ENCODE results near the gene MLLT10. TPM values are rescaled to one million over a fixed set of nuclear protein-coding genes. Genes with fewer than 3 reads are reported as not detected.
"Not testable (repeated sequence)": the region's sequence is repeated elsewhere in the genome, so short reads cannot be mapped to it uniquely, and the experiment has no call there.

Gene MLLT10
- total RNA-seq, 2 experiments from 2014 or later, result 43.0 to 49.9 TPM

DNA sequence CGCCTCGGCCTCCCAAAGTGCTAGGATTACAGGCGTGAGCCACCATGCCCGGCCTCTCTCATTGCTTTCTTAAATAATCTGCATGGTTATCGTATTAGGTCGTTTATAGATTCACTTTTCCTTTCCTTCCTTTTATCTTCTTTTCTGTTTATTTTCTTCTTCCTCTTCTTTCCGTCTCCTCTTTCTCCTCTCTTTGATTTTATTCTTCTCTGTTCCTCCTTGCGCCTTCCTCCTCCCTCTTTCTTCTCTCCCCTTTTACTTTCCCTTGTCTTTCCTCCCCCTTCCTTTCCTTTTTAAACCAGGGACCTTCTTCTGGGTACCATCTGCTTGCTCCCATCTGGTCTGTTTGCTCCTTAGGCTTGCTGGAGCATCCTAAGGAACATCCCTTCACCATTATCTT is 18.6 kb downstream of the MLLT10 start:
- Mint-ChIP-seq H3K4me1 (peaks cover 9% of the 10 kb centered on the region), H3K4me3 (no peak overlapping the region), H3K27me3 (no peaks in the 10 kb centered on the region), H3K27ac (no peak overlapping the region), H3K36me3 (ENCODE audit: low read depth) (peaks cover 62% of the 10 kb centered on the region), H3K9me3 (no peaks in the 10 kb centered on the region)
- ChIA-PET POLR2A (no interaction called here), CTCF (no interaction called here)
- no peak for DNase-seq

DNA sequence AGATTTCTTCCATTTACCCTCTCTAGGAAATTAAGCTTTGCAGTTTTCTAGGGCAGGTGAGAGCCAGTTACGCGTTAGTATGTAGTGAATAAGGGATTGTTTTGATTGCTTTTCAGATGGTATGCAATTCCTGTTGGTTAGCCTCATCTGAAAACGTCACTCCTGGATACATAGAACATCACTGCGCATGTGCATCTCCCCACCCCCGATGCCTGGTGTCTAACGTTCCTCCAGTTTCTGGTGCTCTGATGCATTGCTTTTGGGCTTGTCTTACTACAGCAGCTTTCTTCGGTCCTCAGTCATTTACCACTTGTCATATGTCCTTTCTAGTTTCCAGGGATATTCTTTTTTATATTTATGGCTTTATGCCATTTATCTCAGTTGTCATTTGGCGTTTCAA is 22.5 kb downstream of the MLLT10 start:
- POLR2A ChIA-PET, result no interaction called here
- no peaks in the 10 kb centered on the region for H3K9me3 Mint-ChIP-seq
- H3K4me1 Mint-ChIP-seq, result peaks cover 5% of the 10 kb centered on the region
- CTCF ChIA-PET, result no interaction called here
- no peak overlapping the region for H3K4me3 Mint-ChIP-seq
- H3K27ac Mint-ChIP-seq, result no peak overlapping the region
- no peaks in the 10 kb centered on the region for H3K27me3 Mint-ChIP-seq
- H3K36me3 Mint-ChIP-seq (ENCODE audit: low read depth), result peaks cover 61% of the 10 kb centered on the region
- no peak for DNase-seq

DNA sequence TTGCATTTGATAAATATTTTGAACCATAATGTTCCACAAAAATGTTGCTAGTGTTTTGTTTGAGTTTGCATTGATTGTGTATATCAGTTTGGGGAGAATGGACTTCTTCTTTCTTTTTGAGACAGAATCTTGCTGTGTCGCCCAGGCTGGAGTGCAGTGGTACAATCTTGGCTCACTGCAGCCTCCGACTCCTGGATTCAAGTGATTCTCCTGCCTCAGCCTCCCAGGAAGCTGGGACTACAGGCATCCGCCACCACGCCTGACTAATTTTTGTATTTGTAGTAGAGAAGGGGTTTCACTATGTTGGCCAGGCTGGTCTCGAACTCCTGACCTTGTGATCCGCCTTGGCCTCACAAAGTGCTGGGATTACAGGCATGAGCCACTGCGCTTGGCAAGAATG is 25.0 kb downstream of the MLLT10 start:
- H3K27me3 Mint-ChIP-seq, CTCF ChIA-PET, H3K9me3 Mint-ChIP-seq, H3K4me1 Mint-ChIP-seq, DNase-seq, POLR2A ChIA-PET, H3K27ac Mint-ChIP-seq, H3K4me3 Mint-ChIP-seq: not testable (repeated sequence)
- H3K36me3 Mint-ChIP-seq (ENCODE audit: low read depth), result peaks cover 52% of the 10 kb centered on the region

DNA sequence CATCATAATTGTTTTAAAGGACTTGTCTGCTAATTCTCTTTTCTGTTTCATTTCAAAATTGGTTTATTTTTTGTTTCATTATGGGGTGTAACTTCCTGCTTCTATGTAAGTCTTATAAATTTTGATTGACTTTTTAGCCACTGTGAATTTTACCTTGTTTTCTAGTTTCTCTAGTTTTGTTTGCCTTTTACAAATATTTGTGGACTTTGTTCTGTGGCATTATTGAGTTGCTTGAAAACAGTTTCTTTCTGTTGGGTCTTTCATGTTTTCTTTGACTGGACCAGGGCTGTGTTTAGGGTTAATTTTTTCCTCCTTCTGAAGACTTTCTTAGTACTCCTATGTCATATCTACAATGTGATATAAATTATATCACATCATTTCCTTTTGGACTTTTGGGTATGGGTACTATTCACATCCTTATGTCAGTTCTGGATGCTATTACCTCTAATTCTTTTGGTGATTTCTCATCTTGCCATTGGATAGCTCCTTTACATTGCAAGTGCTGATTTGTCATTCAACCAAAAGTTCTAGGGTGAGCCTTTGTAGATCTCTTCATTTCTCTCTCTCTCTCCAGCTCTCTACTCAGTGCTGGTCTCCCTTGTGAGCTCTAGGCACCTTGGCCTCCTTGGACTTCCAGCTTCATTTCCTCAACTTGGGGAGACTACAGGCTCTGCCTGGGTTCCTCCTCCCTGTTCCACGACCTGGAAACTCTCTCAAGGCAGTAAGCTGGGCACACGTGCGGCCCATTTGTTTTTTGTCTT is 36.9 kb downstream of the MLLT10 start:
- no peaks in the 10 kb centered on the region for H3K9me3 Mint-ChIP-seq
- H3K4me3 Mint-ChIP-seq, result no peak overlapping the region
- H3K27me3 Mint-ChIP-seq, result no peaks in the 10 kb centered on the region
- H3K36me3 Mint-ChIP-seq (ENCODE audit: low read depth), result peaks cover 56% of the 10 kb centered on the region
- ChIA-PET CTCF (no interaction called here), POLR2A (no interaction called here)
- no peak overlapping the region for H3K27ac Mint-ChIP-seq
- no peak for DNase-seq
- peaks cover 31% of the 10 kb centered on the region for H3K4me1 Mint-ChIP-seq

DNA sequence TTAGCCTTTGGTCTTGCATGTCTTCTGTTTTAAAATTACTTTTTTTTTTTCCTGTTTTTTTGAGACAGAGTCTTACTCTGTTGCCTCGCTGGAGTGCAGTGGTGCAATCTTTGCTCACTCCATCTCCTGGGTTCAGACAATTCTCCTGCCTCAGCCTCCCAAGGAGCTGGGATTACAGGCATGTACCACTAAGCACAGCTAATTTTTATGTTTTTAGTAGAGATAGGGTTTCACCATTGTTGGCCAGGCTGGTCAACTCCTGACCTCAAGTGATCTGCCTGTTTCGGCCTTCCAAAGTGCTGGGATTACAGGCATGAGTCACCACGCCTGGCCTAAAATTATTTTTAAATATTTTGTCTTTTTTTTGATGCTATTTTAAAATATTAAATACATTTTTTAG is 38.5 kb downstream of the MLLT10 start:
- no peak overlapping the region for H3K4me3 Mint-ChIP-seq
- POLR2A ChIA-PET, result no interaction called here

DNA sequence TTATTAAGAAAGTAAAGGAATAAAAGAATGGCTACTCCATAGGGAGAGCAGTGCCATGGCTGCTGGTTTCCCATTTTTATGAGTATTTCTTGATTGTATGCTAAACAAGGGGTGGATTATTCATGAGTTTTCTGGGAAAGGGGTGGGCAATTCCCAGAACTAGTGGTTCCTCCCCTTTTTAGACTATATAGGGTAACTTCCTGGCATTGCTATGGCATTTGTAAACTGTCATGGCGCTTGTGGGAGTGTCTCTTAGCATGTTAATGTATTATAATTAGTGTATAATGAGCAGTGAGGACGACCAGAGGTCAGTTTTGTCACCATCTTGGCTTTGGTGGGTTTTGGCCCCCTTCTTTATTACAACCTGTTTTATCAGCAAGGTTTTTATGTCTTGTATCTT is 40.5 kb downstream of the MLLT10 start:
- CTCF ChIA-PET, H3K27me3 Mint-ChIP-seq, DNase-seq, H3K9me3 Mint-ChIP-seq, POLR2A ChIA-PET, H3K27ac Mint-ChIP-seq, H3K4me3 Mint-ChIP-seq: not testable (repeated sequence)
- Mint-ChIP-seq H3K4me1 (peaks cover 28% of the 10 kb centered on the region), H3K36me3 (ENCODE audit: low read depth) (peaks cover 46% of the 10 kb centered on the region)

More for the DNA sequence above, 38.5 kb downstream of the MLLT10 start:
- CTCF ChIA-PET, result no interaction called here
- Mint-ChIP-seq H3K27ac (no peak overlapping the region), H3K27me3 (no peaks in the 10 kb centered on the region), H3K36me3 (ENCODE audit: low read depth) (peaks cover 51% of the 10 kb centered on the region), H3K4me1 (peaks cover 25% of the 10 kb centered on the region), H3K9me3 (no peaks in the 10 kb centered on the region)
- no peak for DNase-seq

DNA sequence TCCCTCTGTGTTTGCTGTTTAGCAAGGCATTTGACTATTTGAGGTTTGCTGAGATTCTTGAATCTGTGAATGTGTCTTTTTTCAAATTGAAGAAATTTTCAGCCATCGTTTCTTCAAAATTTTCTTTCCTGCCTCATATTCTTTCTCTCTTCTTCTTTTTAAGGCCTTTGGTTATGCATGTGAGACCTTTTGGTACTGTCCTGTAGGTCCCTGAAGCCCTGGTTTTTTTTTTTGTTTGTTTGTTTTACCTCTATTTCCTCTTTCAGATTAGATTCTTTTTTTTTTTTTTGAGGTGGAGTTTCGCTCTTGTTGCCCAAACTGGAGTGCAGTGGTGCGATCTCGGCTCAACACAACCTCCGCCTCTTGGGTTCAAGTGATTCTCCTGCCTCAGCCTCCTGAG is 45.3 kb downstream of the MLLT10 start:
- Mint-ChIP-seq H3K27ac (no peak overlapping the region), H3K27me3 (no peaks in the 10 kb centered on the region), H3K4me3 (no peak overlapping the region), H3K9me3 (peaks cover 6% of the 10 kb centered on the region), H3K36me3 (ENCODE audit: low read depth) (peaks cover 38% of the 10 kb centered on the region), H3K4me1 (peaks cover 19% of the 10 kb centered on the region)
- POLR2A ChIA-PET, result no interaction called here
- DNase-seq, result no peak
- CTCF ChIA-PET, result no interaction called here

DNA sequence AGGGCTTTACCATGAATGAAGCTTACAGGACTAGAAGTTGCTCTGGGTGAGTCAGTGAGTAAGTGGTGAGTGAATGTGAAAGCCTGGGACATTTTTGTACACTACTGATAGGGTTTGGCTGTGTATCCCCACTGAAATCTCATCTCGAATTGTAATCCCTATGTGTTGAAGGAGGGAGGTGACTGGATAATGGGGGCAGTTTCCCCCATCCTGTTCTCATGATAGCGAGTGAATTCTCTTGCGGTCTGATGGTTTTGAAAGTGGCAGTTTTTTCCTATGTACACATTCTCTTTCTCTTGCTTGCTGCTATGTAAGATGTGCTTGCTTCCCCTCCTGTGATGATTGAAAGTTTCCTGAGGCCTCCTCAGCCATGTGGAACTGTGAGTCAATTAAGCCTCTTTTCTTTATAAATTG is 47.4 kb downstream of the MLLT10 start:
- POLR2A ChIA-PET, H3K9me3 Mint-ChIP-seq, CTCF ChIA-PET, H3K4me3 Mint-ChIP-seq, H3K27me3 Mint-ChIP-seq, DNase-seq: not testable (repeated sequence)
- Mint-ChIP-seq H3K4me1 (peaks cover 24% of the 10 kb centered on the region), H3K27ac (peak overlapping the region; percentile 22), H3K36me3 (ENCODE audit: low read depth) (peaks cover 38% of the 10 kb centered on the region)

DNA sequence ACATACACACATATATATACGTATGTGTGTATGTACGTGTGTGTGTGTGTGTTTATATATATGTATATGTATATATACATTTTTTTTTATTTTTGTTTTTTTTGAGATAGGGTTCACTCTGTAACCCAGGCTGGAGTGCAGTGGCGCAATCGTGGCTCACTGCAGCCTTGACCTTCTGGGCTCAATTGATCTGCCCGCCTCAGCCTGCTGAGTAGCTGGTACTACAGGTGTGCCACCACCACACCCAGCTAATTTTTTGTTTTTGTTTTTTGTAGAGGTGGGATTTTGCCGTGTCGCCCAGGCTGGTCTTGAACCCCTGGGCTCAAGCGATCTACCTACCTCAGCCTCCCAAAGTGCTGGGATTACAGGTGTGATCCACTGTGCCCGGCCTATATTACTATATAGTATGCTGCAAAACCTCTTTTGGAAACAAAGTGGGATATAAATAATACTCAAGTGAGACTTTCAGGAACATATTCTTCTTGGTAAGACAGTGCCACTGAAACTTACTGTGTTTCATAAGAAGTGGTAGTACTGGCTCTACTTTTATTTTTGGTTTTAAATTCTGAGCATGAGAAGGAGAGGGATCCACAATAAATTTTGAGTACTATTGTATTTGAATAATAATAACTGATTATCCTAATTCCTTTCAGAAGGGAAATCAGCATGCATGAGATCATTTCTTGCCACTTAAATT is 51.0 kb downstream of the MLLT10 start:
- Mint-ChIP-seq H3K9me3 (peaks cover 6% of the 10 kb centered on the region), H3K4me3 (no peak overlapping the region), H3K36me3 (ENCODE audit: low read depth) (peaks cover 61% of the 10 kb centered on the region), H3K27ac (no peak overlapping the region), H3K27me3 (no peaks in the 10 kb centered on the region), H3K4me1 (peaks cover 45% of the 10 kb centered on the region)
- POLR2A ChIA-PET, result no interaction called here
- CTCF ChIA-PET, result no interaction called here
- DNase-seq, result no peak

DNA sequence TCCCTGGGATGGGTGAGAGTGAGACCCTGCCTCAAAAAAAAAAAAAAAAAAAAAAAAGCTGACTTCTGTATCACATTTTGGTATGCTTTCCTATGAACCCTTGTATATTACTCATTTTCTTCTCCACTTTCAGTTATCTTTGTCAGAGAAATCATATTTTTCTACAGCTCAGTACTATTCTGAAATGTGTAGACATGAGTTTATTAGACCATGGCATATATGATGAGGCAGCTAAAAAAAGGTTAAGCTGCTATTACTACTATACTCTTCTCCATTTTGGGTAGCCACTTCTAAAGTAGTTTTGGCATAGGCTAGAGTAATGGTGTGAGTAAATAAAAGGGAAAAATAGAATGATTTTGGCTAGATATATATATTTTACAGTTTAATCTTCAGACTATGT is 53.4 kb downstream of the MLLT10 start:
- H3K27me3 Mint-ChIP-seq, result no peaks in the 10 kb centered on the region
- CTCF ChIA-PET, result interaction anchor here (0.6 to 0.9 kb wide), 3 partner anchors 37 to 162 kb away, joined by 3 to 5 read pairs (median 3); no protein-coding TSS in a partner anchor
- DNase-seq, result no peak

DNA sequence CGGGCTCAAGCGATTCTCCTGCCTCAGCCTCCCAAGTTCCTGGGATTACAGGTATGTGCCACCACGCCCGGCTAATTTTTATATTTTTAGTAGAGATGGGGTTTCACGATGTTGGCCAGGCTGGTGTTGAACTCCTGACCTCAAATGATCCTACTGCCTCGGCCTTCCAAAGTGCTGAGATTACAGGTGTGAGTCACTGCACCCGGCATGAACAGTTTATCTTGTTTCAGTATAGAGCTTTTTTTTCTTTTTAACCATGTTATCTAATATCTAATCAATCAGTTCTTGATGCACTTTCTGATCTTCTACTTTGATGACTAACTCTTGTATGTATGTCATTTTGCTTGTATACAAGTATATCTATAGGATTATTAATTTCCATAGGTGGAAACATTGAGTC is 54.1 kb downstream of the MLLT10 start:
- H3K9me3 Mint-ChIP-seq, H3K27me3 Mint-ChIP-seq, DNase-seq, H3K4me3 Mint-ChIP-seq, H3K27ac Mint-ChIP-seq, POLR2A ChIA-PET: not testable (repeated sequence)
- CTCF ChIA-PET, result interaction anchor here (0.9 kb wide), 1 partner anchor 162 kb away, joined by 3 read pairs; no protein-coding TSS in a partner anchor
- Mint-ChIP-seq H3K36me3 (ENCODE audit: low read depth) (peaks cover 68% of the 10 kb centered on the region), H3K4me1 (peaks cover 40% of the 10 kb centered on the region)

More for the DNA sequence above, 53.4 kb downstream of the MLLT10 start:
- Mint-ChIP-seq H3K4me3 (no peak overlapping the region), H3K36me3 (ENCODE audit: low read depth) (peaks cover 67% of the 10 kb centered on the region), H3K27ac (no peak overlapping the region), H3K4me1 (peaks cover 39% of the 10 kb centered on the region), H3K9me3 (peaks cover 6% of the 10 kb centered on the region)
- POLR2A ChIA-PET, result no interaction called here

DNA sequence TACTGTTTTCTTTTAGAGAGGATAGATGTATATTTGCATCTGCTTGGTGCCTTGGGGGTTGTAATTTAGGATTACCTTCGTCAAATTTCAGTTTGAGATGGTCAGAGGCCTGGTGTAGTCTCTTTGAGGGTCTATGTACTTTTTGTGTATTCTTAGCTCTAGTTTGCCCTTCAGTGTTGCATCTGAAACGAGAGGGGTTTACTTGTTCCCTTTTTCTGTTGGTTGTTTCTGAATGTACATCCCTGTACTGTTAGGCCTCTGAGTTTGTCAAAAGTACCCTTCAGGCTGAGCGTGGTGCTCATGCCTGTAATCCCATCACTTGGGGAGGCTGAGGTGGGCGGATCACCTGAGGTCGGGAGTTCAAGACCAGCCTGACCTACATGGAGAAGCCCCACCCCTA is 60.0 kb downstream of the MLLT10 start:
- H3K27me3 Mint-ChIP-seq, result no peaks in the 10 kb centered on the region
- ChIA-PET POLR2A (no interaction called here), CTCF (no interaction called here)
- H3K4me1 Mint-ChIP-seq, result peaks cover 17% of the 10 kb centered on the region
- H3K36me3 Mint-ChIP-seq (ENCODE audit: low read depth), result peaks cover 48% of the 10 kb centered on the region
- no peak for DNase-seq
- H3K9me3 Mint-ChIP-seq, result peaks cover 3% of the 10 kb centered on the region
- H3K4me3 Mint-ChIP-seq, result no peak overlapping the region
- H3K27ac Mint-ChIP-seq, result no peak overlapping the region

DNA sequence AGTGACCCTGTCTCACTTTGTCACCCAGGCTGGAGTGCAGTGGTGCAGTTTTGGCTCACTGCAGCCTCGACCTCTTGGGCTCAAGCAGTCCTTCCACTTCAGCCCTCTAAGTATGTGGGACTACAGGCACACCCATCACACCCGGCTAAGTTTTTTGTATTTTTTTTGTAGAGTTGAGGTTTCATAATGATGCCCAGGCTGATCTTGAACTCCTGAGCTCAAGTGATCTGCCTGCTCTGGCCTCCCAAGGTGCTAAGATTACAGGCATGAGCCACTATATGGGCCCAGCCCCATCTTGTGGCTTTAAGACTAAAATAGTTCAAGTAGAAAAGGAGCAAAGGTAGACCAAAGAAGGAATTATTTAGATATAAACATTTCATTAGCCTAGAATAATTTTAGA is 65.5 kb downstream of the MLLT10 start:
- peaks cover 22% of the 10 kb centered on the region for H3K36me3 Mint-ChIP-seq (ENCODE audit: low read depth)
- ChIA-PET POLR2A (no interaction called here), CTCF (interaction anchor here (0.6 kb wide), 1 partner anchor 22 kb away, joined by 3 read pairs; no protein-coding TSS in a partner anchor)
- no peaks in the 10 kb centered on the region for H3K27me3 Mint-ChIP-seq
- DNase-seq, result no peak
- H3K4me3 Mint-ChIP-seq, result no peak overlapping the region
- no peaks in the 10 kb centered on the region for H3K9me3 Mint-ChIP-seq
- peaks cover 10% of the 10 kb centered on the region for H3K4me1 Mint-ChIP-seq
- H3K27ac Mint-ChIP-seq, result no peak overlapping the region

Measured in activated CD4-positive, alpha-beta memory T cell treated with anti-CD3 and anti-CD28 coated beads, Interleukin-2, amount 10 ng/mL, durations not matched to agents 7 days and 5 days (primary cell).